Measurements from ENCODE around the gene TMPRSS13.
"Not testable (repeated sequence)": the region's sequence is repeated elsewhere in the genome, so short reads cannot be mapped to it uniquely, and the experiment has no call there.

Gene TMPRSS13

DNA sequence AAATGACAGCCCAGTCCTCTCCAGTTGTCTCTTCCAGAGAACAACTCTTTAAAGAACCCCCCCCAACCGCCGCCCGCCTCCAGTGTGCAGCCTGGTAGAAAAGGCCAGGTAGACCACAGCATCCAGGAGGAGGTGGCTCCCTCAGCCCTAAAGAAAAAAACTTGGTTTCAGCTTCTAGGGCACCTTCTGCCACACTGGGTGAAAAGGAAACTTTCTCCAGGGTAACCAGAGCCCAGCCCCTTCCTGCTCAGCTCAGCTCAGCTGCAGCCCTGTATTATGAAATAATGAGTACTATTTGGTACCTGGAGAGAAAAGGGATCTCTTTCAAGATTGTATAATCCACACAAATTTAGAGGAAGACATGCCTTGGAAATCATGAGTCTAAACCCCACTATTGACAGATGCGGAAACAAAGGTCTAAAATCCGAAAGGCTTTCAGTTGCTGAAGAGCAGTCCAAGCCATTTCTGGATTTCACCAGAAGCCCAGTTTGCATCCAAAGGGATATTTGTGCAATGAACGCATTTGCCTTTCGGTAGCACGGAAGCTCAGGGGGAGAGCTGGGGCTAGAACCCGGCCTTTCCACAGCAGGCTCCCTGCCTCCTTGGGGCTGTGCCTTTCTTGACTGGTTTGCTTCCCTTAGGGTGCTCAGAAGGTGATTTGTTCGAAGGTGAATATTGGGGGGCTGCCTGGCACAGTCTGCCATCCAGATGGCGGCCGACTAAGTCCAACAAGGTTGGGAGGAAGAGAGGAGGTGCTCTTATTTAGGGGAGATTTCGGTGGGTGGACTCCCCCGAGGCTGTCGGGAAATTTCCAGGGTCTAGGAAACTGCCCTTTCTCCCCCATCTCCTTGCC is 56.0 kb downstream of the TMPRSS13 start:
- no peak for DNase-seq (ENCODE audit: low read depth in 2 of 2)

DNA sequence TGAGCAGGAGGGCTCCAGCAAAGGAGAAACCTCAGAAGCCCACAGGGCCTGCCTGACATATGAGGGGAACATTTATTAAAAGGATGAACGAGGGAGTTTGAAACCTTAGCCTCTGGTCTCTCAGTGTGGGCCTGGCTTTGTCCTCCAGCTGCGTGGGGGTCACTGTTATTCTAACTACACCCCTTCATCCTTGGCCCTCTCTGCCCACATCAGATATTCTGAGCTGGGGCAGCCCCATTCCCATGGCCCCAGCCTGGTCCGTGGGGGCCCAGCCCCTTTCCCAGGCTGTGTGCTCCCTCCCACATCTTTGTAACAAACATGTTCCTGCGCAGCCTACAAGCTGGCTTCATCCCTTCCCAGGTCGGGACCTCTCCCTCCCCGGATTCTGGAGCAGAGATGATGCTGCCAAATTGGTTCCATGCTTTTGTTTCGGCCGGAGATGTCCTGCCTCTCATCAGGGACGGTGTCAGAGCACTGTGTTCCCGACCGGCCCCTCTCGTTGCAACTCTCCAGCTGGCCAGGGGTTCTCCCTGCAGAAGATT is 56.7 kb downstream of the TMPRSS13 start:
- no peak for DNase-seq (ENCODE audit: low read depth in 2 of 2)

DNA sequence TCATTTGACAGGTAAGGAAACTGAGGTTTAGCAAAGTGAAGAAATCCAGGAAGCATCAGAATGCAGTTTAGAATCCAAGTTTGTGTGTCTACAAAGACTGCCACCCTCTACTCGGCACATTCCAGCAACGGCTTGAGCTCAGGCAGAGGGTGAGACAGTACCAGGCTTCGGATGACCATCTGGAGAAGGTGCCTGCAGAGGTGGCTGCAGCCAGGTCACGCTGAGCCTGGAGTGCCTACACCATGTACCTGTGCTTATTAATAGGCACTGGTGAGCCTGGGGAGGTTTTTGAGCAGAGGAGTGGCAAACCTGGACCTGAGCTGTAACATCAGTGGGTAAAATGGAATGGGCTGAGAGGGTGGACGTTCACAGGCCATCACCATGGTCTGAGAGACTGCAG is 57.4 kb downstream of the TMPRSS13 start:
- no peak for DNase-seq (ENCODE audit: low read depth in 2 of 2)

DNA sequence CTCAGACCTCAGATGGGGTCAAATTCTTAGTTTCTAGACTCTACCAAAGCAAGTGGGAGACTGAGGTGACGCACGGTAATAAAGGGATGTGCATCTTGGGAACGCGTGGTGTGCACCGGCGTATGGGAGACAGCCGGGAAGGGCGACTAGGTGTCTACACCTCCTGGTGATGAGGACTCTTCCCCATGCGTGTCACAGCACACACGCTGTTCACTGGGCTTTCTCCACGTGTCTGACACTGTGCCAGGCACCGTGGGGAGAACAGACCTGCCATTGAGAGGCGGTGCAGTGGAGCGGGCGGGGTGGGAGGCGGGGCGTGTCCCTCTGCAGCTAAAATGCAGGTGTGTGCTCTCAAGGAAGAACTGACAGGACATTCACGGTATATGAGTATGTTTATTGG is 58.0 kb downstream of the TMPRSS13 start:
- DNase-seq (ENCODE audit: low read depth in 2 of 2): no peak

DNA sequence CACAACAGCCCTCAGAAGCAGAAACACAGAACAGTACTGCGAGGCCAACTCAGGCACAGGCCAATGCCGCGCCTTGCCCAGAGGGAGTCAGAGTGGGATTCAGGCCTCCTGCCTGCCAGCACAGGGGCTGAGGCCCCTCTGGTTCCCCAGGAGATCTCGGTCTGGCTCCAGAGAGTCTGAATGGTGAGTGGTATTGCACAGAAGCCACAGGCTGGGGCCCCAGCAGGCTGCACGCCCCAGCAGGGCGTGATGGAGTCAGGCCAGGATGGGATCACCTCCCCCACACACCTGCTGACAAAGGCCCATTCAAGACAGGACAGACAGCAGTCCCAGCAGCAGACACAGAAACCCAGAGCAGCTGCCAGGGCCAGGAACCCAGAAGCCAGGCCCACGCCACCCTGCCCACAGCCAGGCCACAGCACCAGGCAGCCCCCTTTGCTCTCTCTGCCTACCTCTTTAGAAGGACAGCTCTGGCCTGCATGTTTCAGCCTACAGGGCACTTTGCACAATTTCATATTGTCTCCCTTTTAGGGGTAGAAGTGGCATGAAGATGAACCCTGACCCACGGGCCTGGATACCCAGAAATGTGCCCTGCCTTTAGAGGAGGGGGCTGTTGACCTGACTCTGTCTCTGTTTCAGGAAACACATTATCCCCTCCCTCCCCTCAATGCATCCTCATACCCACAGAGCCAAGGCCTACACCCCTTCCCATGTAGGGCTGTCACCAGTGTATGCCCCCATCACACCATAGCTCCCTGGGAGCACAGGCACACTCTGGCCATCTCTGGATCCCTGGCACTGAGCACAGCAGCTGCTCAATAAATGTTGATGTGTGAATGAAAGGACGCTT is 58.9 kb downstream of the TMPRSS13 start:
- no peak for DNase-seq (ENCODE audit: low read depth in 2 of 2)

DNA sequence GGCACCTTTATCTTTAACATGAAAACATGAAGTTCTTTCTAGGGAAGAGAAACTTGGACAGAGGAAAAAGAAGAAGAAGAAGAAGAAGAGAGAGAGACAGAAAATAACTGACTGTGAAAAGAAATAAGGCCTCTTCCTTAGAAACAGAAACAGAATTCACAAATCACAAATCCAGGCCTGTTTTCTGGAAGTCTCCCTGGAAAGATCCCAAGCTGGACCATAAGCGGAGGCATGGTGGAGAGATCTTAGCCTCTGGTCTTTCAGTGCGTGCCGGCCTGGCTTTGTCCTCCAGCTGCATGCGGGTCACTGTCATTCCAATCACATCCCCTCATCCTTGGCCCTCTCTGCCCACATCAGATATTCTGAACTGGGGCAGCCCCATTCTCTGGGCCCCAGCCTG is 59.6 kb downstream of the TMPRSS13 start:
- DNase-seq (ENCODE audit: low read depth in 2 of 2): no peak

DNA sequence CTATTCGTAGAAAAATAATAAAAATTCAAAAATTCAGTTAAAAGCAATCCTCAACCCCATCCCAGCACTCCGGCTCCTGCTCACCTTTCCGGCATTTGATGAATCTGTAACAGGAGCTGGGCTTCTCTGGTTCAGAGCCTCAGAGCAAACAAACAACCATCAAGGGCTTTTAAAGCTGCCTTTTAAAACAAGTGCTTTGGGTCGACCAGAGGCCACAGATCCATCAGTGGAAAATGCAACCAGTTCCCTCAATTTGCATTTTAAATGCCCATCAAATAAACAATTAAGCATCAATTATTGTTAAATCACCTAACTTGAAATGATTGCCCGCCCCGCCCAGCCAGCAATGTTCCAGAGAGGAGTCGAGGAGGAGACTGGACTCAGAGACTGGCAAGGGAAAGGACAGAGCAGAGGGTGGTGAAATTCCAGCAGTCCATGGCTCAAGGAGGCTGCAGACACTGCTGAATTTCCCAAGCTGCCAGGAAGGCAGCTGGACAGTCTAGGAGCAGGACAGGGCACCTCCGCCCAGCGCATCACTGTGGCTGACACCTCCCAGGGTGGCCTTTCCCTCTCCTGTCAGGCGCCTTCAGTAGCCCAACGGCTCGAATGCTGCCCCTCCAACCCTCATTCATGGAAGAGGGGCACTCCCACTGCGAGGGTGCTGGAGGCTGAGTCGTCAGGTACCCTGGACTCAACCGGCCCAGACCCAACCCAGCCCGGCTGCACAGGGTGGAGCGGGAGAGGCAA is 60.2 kb downstream of the TMPRSS13 start:
- no peak for DNase-seq (ENCODE audit: low read depth in 2 of 2)

DNA sequence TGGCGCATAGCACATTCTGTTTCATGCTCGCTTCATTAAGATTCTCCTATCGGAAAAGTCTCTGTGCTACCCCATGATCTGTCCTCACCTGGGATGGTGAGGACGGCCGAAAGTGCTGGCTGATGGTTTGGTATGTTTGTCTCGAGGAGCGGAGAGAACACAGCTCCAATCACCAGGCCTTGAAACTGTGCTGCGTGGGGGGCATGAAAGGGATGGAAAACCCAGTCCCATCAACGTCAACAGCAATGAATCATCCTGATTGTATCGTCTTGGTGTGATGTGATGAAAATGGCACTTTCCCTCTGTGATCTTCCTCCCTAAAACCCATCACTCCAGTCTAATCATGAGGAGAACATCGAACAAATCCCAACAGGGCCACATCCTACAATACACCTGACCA is 61.1 kb downstream of the TMPRSS13 start:
- no peak for DNase-seq (ENCODE audit: low read depth in 2 of 2)

DNA sequence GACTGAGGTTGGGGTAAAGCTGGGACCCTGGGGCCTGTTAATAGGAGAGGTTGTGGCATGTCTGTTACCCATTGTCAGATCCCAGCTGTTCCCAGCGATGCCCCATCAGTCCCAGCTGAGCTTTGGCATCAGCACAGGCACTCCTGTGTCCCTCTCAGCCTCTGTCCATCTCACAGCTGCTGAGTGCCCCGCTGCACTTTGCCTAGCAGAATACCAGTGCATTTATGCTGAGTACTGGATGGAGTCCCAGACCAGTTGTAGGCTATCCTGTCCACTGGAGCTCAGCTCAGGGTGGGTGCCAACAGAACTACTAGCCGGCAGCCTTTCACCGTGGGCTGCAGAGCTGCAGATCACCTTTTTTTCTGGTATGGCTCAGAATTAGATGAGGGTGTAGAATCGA is 62.7 kb downstream of the TMPRSS13 start:
- no peak for DNase-seq (ENCODE audit: low read depth in 2 of 2)

DNA sequence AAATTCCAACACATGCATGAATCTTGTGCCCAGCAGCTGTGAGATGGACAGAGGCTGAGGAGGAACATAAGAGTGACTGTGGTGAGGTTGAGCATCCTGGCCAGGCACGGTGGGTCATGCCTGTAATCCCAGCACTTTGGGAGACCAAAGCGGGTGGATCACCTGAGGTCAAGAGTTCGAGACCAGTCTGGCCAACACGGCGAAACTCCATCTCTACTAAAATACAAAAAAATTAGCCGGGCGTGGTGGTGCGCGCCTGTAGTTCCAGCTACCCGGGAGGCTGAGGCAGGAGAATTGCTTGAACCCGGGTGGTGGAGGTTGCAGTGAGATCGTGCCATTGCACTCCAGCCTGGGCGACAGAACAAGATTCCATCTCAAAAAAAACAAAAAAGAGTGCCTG is 63.7 kb downstream of the TMPRSS13 start:
- not testable (repeated sequence) for DNase-seq (ENCODE audit: low read depth in 2 of 2)

DNA sequence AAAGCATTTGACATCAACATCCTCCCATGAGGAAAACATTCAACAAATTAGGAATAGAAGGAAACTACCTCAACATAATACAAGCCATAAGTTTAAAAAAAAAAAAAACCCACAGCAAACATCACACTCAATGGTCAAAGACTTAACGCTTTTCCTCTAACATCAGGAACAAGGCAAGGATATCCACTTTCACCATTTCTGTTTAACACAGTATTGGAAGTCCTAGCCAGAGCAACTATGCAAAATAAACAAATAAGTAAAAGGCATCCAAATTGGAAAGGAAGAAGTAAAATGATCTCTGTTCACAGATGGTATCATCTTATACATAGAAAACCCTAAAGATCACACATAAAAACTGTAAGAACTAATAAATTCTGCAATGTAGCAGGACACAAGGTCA is 65.8 kb downstream of the TMPRSS13 start:
- DNase-seq (ENCODE audit: low read depth in 2 of 2): no peak

DNA sequence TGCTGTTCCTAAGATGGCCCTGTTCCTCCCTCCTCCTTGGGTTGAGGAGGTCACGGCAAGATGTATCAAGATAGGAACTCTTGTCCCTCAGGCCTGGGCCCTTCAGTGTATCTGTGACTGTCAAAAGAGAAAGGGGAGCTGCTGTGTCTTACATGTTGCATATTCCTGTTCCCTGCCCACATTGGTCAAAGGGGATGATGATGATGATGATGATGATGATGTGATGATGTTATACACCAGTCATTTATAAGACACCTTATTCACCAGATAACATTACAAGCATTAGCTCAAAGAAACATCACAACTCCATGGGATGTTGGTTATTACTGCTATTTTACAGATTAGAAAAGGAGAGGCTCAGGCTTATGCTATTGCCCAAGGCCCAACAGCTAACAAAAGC is 66.4 kb downstream of the TMPRSS13 start:
- no peak for DNase-seq (ENCODE audit: low read depth in 2 of 2)

DNA sequence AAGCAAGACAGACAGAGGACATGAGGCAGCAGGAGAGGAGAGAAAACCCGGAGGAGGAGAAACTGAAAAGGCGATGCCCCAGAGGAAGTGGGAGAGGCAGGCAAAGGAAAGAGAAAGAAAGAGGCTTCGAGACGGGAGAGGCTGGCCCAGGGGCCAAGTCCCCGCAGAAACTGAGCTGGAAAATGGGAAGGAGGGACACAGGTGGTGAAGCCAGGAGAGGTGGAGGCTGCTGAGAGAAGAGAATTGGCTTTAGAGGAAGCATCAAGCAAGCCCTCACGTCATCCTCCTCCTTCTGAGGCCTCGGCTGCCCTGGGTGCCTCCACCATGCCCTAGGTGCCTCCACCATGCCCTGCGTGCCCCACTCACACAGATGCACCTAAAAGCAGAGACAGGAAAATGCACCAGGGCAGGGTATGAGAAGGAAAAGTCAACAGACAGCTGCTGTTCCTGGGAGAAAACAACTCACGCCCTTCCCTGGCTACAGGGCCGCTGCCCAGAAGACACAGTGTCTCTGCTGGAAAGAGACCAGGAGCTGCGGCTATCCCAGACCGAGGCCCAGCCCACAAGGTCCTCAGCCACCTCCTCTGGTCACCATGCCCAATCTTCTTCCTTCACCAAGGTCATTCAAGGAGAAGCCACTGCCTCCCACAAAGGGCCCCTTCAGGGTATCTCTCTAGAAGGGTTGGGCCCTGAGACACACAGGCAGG is 67.0 kb downstream of the TMPRSS13 start:
- DNase-seq (ENCODE audit: low read depth in 2 of 2): no peak

DNA sequence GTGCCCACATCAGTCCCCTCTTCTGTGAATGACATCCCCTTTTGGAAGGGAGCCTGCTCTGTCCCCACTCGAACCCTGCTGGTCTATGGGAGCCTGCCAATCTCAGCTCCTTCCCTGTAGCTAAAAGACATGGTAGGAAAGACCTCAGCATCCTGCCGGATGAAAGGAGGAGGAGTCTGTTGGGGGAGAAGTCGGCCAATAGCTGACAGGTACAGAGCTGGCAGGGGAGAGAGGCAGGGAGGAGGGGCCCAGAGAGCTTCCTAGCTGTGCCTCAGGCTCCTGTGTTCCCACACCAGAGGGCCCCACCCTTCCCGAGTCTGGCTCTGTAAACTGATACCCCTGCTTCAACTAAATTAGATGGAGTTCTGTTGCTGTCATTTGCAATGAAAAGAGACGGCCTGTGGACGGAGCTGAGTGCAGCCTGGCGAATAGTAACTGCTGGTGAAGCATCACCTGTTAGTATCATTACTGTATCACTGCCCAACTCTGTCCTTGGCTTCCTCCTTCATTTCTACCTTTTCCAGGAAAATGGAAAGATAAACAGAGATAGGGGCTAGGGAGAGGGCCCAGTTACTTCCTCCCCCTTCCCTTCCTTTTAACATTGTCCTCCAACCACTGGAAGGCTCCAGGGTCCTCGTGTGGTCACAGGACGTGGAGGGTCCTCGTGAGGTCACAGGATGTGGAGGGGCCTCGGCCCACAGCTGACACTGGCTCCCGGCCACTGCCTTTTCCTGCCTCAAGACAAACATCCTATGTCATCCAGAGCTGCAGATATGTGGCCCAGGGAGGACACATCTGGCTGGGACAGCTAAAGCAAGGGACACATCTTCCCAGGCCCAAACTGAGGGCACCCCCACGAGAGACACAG is 67.8 kb downstream of the TMPRSS13 start:
- DNase-seq (ENCODE audit: low read depth in 2 of 2): no peak

DNA sequence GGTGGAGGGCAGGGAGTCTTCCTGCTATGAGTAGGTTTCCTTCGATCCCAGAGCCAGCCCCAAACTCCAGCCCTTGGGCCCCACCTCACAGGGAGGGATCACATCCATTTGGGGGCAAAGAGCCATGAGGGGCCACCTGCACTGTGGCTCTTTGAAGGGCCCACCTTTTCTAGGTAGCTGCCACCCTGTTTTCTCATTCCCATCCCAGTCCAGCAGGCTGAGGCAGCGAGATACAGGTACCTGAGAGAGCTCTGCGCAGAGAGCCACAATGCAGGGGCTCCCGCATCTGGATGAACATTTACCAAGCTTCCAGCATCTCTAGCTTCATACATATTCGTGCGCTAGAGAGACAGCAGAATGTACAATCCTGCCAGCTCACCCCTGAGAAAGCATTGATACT is 69.1 kb downstream of the TMPRSS13 start:
- no peak for DNase-seq (ENCODE audit: low read depth in 2 of 2)

DNA sequence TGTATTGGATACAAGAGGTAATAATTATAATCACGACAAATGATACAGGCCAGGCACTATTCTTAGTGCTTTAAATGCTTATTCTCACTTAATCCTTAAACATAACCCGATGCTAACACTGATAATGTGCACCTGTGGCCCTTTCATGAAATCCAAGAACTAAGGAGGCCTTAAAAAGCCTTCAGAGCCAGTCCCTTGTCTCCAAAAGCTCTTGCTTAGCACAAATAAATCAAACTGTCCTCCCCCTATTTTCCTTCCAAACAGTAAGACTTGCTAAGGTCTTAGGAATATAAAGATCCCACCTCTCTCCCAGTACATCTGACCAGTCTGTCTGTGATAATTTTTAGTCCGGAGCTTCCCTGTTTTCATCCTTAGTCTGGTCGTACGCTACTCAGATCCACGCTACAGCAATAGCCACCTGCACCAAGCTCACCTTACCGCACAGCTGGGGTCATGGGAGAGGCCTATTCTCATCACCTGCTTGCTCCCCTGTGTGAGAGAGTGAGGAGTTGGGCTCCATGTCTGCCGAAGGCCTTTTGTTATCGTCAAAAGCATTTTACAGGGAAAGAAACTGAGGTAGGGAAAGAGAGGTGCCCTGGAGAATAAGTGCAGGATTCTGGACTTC is 69.6 kb downstream of the TMPRSS13 start:
- DNase-seq (ENCODE audit: low read depth in 2 of 2): no peak

DNA sequence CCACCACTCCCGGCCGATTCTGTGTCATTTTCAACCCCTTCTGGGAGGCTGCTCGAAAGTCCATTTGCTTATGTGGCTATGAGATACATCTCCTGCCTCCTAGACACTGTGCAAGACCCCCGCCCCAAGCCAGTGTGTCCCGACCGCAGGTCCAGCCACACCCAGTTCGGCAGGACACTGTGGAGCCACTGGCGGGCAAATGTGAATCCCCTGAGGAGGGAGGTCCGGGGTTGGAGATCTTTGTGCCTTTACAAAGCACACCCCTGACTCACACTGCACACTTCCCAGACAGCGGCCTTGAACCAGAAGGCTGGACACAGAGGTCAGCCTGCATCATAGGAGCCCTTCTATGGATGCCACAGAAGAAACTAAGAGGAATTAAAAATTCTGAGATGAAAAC is 70.1 kb downstream of the TMPRSS13 start:
- DNase-seq (ENCODE audit: low read depth in 2 of 2): no peak

DNA sequence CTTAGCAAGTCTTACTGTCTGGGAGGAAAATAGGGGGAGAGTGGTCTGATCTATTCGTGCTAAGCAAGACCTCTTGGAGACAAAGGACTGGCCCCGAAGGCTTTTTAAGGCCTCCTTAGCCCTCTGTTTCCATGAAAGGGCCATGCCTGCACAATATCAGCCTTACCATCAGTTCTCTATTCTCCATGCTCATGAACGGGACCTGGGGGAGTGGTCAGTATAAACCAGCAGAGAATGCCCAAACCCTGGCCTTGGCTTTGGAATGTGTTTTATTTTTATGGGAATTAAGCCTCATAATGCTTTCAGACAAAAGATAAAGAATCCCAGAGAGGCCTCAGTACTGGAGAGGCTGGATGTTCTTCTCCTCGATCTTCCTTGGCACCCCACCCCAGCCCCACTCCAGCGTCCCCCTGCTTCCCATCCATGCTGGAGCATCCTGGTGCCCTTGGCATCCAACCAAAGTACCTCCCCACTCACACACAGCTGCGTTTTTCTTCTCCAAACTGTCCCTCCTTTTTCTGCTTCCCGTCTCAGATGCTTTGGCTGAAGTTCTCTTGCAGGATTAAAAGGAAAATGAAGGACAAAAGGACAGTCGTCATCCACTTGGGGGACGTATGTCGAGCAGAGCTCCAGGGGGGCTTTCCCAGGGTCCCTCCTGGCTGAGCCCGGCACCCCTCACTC is 71.3 kb downstream of the TMPRSS13 start:
- no peak for DNase-seq (ENCODE audit: low read depth in 2 of 2)

DNA sequence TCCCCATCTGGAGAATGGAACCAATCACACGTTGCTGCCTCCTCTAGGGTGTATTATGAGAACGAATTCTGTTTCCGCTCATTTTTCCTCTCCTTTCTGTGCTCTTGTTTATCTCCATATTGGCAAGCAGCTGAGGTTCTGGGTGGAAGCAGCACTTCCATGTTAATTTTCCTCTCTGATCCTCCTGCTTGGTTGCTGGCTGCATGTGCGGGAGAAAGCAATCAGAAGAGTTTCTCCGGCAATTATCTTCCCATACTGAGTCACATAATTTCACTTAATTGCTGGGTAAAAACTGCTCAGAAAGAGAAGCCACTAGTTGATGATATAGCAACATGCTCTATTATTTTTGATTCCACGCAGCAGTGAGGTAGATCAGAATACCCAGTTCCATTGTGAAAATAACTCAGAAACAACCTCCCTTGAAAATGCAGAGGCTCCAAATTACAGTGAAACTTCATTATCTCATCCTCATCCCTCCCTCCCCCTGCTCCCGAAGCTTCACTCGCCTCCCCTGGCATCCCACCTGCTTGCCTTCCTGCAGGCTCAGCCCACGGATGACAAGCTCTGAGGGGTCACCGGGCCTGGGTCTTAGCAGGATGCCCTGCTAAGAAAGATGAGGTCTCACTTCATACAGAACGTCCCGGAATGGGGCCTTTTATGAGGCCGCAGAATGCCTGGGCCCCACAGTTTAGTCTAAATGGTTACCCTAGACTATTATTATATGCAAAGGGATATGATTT is 73.1 kb downstream of the TMPRSS13 start:
- no peak for DNase-seq (ENCODE audit: low read depth in 2 of 2)

Data from stimulated activated CD8-positive, alpha-beta memory T cell treated with anti-CD3 and anti-CD28 coated beads, Interleukin-7, amount 100 ng/mL, for 1 hour (primary cell).